ENCODE measurements around the gene ARL3.

DNA sequence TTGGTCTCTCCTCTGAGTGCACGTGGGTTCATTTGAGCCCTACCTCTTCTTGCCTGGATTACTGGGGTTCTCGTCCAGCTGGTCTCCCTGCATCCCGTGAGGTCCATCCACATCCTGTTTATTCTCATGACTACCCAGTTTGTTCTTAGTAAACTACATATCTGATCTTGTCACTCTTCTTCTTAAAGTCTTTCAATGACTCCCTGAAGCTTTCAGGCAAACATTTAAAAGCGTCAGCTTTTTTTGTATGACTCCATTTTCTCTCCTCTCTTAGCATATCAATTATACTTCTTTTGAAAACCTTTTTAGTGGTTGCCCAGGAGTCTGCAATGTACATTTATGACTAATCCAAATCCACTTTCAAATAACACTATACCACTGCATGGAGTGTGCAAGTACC is 7.8 kb upstream of the ARL3 start:
- no peak for TF ChIP-seq POLR2A (IDR thresholded peaks at IDR 0.05)
- TF ChIP-seq CTCF (IDR thresholded peaks at IDR 0.05), result no peak

All from lower leg skin (tissue), 3 donors.